GM19025 (cell line): Measurements from ENCODE around the gene MACROH2A2.
"Not testable (repeated sequence)": the region's sequence is repeated elsewhere in the genome, so short reads cannot be mapped to it uniquely, and the experiment has no call there.

ENCODE experiments used
- ATAC-seq: cut with Tn5 transposase; IDR thresholded peaks from one replicate; pipeline ENCODE4 v1.9.1; 2021; ENCODE audit warnings: mild to moderate bottlenecking, low read depth, moderate library complexity; ENCODE audit not compliant: unreplicated experiment

Gene MACROH2A2

DNA sequence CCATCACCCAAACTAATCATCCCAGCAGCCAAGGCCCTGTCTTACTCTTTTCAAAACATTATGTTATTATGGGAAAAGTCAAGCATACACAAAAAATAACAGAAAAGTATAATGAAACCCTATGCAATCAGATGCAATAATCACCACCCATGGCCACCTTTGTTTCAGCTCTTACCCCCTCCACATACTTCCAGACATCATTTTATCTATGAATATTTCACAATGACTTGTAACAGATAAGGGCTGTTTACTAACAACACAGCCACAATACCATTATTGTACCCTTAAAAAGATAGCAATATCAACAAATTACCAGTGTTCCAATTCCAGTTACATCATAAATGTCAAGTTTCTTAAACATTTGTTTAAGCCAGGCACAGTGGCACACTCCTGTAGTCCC is 44.8 kb downstream of the MACROH2A2 start:
- ATAC-seq: no peak

DNA sequence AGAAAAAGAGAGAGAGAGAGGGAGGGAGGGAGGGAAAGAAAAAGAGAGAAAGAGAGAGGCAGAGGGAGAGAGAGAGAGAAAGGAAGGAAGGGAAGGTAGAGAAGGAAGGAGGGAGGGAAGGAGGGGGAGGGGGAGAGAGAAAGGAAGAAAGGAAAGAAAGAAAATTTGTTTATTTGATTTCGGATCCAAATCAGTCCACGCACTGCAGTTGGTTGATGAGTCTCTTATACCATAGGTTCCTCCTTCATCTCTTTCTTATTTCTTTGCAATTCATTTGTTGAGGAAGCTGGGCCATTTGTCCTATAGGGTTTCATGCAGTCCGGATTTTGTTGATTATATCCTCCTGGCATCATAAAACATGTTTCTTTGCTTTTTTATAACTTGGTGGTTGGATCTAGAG is 45.6 kb downstream of the MACROH2A2 start:
- ATAC-seq: no peak

DNA sequence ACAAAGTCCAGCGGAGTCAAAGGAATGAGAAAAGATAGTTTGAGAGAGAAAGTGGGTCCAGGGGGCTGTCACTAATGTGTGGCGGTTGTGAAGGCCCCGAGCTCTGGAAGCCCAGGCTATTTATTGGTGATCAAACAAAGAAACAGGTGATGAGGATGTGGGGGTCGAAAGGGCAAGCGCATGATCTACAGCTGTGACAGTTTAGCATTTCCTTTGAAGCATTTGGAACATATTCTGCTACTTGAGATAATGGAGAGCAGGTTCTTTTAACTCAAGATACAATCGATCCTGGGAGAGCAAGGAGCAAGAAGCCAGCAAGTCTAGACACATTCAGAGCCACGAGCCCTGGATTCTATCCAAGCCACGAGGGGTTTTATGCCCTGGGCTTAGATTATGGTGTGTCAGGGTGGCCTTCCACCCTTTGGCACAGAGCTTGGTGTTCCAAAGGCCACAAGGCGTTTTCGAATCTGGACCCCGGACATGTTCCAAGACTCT is 48.5 kb downstream of the MACROH2A2 start:
- not testable (repeated sequence) for ATAC-seq

DNA sequence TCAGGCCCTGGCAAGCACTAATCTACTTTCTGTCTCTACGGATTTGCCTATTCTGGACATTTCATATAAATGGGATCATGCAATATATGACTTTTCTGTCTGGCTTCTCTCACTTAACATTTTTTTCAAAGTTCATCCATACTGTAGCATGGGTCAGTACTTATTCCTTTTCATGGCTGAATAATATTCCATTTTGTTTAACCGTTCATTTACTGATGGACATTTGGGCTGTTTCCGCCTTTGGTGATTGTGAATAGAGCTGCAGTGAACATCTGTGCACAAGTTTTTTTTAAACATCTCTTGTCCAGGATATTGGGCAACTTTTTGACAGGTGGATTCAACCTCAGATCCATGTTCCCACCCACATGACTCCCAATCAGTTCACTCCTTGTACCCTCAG is 49.0 kb downstream of the MACROH2A2 start:
- ATAC-seq: no peak

DNA sequence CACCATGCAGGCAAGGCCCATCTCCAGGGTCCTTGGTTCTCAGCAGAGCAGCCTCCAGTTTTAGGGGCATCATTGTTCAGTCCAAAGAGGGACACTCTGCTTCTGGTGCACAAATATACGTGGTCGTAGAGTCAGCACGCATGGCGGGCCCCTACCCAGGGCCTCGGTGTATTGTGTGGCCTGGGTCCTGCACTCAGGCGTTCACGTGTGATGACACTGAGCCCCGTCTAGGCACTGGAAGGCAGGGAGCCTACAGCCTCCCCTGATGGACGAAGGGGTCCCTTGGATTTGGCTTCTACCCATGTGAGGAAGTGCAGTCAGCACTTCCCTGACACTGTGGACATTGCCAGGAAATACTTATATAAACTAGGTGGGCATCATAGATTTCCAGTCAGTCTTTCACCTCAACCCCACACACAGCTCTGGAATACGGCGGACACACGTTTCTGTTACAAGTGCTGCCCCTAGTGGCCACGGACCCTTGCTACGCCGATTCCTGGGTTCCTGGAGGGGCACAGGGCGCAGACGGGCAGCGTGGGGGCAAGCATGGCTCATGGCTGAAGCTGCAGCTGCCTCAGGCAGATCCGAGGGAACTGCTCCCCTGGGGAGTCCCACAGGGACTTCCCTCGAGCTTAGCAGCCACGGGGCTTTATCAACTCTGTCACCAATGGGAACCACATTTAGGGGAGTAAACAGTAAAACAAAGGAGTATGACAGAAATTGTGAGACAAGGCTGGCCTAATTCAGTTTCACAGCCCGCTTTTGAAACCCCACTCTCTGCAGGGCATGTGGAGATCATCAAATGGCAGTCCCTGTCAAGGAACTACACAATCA is 54.5 kb downstream of the MACROH2A2 start:
- peak; percentile 74 for ATAC-seq

DNA sequence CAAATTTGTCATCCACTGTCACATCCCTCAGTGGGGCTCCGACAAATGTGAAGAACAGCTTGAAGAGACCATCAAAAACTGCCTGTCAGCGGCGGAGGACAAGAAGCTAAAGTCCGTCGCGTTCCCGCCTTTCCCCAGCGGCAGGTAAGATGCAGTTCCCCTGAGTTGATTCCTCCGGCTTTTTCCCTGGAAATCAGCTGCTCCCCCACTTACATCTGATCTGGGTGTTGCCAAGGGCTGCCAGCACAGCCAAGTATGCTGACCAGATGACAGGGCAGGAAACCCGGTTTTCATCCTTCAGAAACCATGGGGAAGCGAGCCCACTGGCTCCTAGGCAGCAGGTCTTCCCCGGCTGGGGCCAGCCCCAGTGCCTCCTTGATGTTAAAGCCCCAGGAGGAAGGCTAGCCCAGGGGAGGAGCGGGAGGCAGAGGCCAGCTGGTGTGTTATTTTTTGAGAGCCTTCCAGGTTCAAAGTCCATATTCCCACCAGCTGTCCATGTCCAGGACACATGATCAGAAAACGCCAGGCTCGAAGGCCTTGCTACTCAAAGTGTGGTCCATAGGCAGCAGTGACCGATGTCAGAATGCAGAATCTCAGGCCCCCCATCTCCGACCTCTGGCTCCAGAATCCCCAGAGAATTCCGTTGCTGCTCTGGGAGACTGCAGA is 56.6 kb downstream of the MACROH2A2 start:
- no peak for ATAC-seq

DNA sequence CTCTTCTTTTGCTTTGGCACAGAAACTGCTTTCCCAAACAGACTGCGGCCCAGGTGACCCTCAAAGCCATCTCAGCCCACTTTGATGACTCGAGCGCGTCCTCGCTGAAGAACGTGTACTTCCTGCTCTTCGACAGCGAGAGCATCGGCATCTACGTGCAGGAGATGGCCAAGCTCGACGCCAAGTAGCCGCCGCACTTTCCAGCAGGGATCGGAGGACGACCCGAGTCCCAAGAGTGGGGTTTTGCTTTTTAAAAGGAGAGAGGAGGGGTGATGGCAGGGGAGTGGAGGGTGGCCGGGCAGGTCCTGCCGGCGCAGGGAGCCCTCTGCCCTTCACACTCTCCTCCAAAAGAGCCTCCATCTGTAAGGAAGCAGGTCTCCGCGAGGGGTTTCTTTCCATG is 58.9 kb downstream of the MACROH2A2 start:
- no peak for ATAC-seq

DNA sequence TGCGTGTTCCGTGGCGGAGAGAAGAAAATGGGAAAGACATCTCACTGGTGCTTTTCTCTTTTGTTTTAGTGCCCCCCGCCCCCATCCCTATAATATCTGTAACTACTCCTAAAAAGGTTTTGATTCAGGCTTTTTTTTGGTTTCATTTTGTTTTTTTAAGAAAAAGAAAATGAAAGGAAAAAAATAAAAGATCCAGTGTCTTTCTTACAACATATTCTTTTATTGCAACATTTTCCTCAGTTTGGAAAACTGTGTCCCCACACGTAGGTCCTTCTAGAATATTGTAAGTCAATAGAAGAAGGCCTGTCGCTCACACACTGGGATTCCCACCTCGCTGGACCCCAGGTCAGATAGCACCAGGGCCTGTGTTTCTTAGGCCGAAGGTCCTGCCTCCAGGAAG is 59.4 kb downstream of the MACROH2A2 start:
- no peak for ATAC-seq

DNA sequence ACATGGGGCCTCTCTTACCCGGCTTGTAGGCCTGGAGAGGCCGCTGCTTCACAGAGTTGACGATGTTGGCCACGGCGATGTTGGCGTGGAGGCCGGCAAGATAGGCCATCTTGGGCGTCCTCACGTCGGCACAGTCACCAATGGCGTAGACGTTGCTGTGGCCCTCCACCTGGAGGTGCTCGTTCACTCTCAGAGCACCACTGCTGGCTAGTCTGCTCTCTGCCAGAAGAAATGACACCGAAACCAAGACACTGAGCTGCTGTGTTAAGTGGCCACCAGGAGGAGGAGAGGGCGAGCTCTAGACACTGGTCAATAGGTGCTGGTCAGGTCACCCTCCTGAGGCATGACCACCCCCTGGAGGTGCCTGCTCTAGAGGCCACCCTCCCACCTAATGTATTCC is 62.3 kb downstream of the MACROH2A2 start:
- ATAC-seq: no peak

DNA sequence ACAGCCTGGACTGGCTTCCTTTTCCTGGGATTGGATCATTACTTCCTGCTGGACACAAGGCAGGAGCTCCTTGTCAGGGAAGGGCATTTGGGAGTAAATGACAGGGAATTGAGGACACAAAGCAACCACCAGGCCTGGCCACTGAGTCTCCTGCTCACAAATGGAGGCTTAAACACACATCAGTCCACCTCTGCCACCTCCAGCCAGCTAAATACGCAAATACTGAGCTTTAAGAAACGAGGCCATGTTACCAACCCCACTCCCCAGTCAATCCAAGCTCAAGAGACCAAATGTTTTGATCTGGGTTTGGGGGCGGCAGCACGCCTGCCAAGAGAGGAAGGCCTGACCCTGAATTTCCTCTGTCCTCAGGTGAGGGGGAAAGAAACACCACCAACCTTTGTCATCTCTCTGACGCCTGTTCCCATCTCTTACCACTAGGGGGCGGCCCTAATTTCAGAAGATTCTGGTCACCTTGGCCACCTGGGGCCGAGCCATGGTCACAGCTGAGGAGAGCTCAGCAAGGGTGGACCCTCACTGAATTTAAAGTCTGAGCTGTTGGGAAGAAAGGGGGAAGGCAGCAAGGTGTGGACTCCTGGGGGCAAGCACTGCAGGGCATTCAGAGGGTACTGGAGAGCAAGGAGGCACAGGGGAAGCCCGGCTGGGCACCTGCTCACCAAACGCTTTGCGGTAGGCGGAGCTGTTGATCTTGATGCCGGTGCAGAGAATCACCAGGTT is 63.5 kb downstream of the MACROH2A2 start:
- no peak for ATAC-seq

DNA sequence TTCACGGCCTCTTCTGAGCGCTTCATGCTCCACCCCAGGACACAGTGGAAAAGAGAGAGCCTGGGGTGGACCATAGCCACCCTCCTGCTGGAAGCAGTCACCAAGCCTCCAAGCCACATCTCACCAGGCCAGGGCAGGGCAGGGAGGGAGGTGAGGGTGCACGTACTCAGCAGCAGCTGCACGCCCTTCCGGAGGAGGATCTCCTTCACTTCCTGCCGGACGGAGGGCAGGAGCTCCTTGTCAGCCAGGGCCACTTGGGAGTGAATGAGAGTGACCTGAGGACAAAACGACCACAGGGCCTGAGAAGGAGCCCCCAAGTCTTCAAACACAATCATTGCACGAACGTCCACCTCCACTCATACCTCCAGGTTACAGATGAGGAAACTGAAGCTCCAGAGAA is 65.0 kb downstream of the MACROH2A2 start:
- ATAC-seq: no peak

DNA sequence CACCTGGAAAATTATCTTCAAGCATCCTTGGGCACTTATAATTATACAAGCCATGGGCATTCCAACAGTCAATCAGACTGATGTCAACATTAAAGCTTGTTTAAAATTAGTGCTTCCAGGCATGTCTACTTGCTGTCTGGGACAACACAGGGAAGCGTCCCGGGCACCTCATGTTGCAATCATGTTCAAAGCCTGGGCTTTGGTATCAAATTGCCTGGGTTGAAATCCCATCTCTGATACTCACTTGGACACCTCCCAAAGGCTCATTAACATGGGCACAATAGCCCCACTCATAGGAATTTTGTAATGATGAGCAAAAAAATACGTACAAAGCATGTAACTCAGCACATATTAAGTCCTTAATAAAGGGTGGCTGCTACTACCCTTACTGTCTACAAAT is 65.5 kb downstream of the MACROH2A2 start:
- ATAC-seq: no peak

DNA sequence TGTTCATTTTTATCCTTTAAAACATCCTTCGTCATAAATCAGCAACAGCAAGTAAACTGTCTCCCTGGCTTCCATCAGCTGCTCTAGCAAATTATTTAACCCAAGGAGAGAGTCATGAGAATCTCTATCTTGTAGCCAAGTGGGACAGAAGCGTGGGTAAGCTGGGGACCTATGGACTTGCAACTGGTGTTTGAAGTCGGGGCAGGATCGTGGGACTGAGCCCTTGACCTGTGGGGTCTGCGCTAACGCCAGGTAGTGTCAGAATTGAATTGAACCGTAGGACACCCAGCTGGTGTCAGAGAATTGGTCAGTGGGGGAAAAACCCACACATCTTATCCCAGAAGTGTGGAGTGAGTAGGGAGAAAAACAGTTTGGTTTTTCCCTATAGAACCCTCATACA is 66.6 kb downstream of the MACROH2A2 start:
- ATAC-seq: no peak

DNA sequence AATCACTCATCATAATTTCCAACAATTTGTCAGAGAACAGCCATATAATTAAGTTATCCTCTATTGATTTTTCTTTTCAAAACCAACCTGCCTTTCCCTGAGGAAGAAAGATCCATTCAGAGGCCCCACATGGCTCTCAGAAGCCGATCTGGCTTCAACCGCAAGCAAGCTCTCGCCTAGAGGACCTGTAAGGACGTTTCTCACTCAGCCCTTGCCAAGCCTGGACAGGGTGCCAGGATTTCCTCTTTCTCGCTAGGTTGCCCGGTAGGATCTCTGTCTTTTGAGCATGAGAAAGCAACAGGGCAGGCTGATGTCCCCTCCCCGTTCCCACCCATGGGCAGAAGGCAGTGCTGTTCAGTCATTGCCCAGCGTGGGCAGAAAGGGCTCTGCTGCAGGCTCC is 67.0 kb downstream of the MACROH2A2 start:
- ATAC-seq: no peak

DNA sequence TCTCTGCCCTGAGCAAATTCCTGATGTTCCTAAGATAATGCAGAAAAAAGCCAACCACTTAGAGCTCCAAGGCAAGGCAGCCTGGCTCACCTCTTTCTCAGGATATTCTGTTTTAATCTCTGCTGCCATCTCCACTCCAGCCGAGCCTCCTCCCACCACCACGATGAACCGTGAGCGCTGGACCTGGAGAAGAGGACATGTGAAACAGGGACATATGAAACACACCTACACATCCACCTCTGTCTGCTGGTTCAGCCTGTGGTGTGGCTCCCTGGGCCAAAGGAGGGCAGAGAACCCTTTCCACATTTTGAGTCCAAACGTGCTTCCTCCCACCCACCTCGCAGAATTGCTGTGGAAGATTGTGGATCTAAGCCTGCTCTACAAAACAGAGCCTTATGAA is 67.8 kb downstream of the MACROH2A2 start:
- ATAC-seq: no peak

DNA sequence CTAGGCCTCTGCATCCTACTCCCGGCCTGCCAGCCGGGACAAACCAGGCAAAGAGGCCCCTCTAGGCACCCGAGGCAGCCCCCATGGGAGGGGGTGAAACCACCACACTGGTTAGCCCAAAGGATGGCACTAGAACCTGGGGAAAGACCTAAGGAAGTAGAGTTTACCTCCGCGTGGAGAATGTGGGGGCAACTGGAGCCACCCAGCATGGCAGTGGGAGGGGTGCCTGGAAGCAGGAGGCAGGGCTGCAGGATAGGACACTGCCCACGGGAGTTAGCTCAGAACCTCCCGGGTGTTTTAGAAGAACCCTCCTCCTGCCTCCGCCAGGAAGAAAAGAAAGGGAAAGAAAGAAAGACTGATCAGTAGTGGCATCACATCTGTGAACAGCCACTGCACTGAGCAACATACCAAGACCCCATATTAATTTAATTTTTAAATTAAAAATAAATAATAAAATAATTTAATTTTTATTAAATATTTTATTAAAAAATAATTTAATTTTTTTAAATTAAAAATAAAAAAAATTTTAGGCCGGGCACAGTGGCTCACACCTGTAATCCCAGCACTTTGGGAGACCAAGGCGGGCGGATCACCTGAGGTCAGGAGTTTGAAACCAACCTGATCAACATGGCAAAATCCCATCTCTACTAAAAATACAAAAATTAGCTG is 68.8 kb downstream of the MACROH2A2 start:
- no peak for ATAC-seq

DNA sequence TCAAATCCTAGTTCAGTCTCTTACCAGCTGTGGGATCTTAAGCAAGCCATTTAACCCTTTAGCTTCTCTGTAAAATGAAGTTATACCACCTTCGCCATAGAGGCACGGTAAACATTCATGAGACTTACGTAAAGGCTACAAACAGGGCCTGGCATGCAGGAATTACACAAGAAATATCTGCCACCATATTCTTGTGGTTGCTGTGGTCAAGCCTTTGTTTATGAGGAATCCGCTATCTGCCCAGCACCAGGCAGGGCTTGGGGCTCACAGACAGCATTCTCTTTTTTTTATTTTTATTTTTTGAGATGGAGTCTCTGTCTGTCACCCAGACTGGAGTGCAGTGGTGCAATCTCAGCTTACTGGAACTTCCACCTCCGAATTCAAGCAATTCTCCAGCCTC is 70.1 kb downstream of the MACROH2A2 start:
- ATAC-seq: no peak

DNA sequence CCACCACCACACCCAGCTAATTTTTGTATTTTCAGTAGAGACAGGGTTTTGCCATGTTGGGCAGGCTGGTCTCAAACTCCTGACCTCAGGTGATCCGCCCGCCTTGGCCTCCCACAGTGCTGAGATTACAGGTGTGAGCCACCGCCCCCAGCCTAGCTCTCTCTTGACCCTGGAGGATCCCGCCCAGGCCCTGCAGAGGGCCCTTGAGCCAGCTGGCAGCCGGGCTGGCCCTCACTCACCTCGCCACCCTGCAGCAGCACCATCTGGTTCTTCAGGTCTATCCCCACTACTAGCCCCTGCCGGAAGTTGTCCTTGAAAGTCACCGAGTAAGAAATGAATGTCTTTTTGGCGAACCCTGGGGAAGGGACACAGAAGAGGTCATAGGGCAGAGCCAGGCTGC is 70.5 kb downstream of the MACROH2A2 start:
- not testable (repeated sequence) for ATAC-seq

DNA sequence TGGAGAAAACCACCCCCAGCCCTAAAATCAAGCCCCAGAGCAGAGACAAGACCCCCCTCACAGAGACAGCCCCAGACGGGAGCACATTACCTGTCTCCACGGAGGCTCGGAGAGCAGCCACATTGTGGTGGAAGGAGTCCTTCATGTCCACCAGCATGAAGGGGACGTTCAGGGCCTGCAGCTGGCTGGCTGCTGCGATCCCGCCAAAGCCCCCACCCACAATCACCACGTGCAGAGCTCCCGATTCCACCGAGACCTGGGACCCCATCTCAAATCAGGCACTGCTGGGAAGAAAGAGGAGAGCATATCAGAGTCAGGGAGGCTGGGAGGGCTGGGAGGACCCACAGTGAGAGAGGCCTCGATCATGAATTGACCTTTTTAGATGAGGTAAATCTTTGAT is 71.2 kb downstream of the MACROH2A2 start:
- ATAC-seq: no peak

DNA sequence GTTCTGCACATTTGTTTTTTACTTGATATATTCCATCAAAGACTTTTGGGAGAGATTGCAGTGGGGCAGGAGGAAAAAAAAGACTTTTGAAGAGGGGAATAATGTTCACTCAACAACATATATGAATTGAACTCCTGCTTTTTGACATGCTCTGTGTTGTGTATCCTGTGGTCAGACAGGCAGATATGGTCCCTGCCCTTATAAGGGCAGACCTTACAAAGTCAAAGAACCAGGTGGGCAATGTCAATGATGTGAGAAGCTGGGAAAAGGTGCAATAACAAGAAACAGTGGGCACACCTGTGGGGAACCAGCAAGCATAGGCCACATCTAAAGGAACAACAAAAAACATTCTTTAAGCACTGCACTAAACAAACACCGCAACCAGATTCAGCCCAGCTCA is 71.8 kb downstream of the MACROH2A2 start:
- no peak for ATAC-seq

DNA sequence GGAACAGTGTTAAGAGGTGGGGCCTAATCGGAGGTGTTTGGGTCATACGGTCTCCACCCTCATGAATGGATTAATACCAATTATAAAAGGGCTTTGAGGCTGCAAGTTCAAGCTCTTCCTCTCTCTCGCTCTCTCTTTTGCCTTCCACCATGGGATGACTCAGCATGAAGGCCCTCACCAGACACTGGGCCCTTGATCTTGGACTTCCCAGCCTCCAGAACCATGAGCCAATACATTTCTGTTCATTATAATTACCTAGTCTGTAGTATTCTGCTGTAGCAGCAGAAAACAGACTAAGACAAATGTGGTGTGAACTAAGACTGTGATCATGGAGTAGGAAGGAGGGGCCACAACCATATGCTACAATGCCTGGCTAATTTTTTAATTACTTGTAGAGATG is 72.3 kb downstream of the MACROH2A2 start:
- ATAC-seq: no peak
